Activated naive CD4-positive, alpha-beta T cell treated with anti-CD3 and anti-CD28 coated beads, Interleukin-2, amount 50 U/mL, for 24 hours (primary cell): Measurements from ENCODE around the gene DDX56.
A peak's percentile ranks its signal among the peaks of the same experiment; 100 is the strongest.

Source experiments
- H3K27ac Mint-ChIP-seq: one replicate; pipeline ENCODE4 v1.8.0; 2021; ENCODE audit warnings: mild to moderate bottlenecking, mixed read lengths
- H3K27me3 Mint-ChIP-seq: one replicate; pipeline ENCODE4 v1.8.0; 2021; ENCODE audit warnings: mixed read lengths
- H3K36me3 Mint-ChIP-seq: one replicate; pipeline ENCODE4 v1.8.0; 2021; ENCODE audit warnings: mixed read lengths
- H3K4me1 Mint-ChIP-seq: one replicate; pipeline ENCODE4 v1.8.0; 2021; ENCODE audit warnings: mixed read lengths
- H3K4me3 Mint-ChIP-seq: one replicate; pipeline ENCODE4 v1.8.0; 2021; ENCODE audit warnings: mild to moderate bottlenecking, mixed read lengths
- H3K9me3 Mint-ChIP-seq: one replicate; pipeline ENCODE4 v1.8.0; 2021; ENCODE audit warnings: mixed read lengths

DDX56 gene, protein sequence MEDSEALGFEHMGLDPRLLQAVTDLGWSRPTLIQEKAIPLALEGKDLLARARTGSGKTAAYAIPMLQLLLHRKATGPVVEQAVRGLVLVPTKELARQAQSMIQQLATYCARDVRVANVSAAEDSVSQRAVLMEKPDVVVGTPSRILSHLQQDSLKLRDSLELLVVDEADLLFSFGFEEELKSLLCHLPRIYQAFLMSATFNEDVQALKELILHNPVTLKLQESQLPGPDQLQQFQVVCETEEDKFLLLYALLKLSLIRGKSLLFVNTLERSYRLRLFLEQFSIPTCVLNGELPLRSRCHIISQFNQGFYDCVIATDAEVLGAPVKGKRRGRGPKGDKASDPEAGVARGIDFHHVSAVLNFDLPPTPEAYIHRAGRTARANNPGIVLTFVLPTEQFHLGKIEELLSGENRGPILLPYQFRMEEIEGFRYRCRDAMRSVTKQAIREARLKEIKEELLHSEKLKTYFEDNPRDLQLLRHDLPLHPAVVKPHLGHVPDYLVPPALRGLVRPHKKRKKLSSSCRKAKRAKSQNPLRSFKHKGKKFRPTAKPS

GRCh38 chr7:44573464-44574286, at the start of gene DDX56:
Gene DDX56 (minus strand): TSS chr7:44573908. CDS start chr7:44573895, 13 bp downstream.
- Mint-ChIP-seq H3K4me1 (peaks cover 40% of the 10 kb centered on the region), H3K9me3 (no peaks in the 10 kb centered on the region), H3K4me3 (peak within 1 kb of the TSS; percentile 98), H3K27ac (peak within 1 kb of the TSS; percentile 96), H3K27me3 (no peaks in the 10 kb centered on the region), H3K36me3 (peaks cover 16% of the 10 kb centered on the region)

DNA sequence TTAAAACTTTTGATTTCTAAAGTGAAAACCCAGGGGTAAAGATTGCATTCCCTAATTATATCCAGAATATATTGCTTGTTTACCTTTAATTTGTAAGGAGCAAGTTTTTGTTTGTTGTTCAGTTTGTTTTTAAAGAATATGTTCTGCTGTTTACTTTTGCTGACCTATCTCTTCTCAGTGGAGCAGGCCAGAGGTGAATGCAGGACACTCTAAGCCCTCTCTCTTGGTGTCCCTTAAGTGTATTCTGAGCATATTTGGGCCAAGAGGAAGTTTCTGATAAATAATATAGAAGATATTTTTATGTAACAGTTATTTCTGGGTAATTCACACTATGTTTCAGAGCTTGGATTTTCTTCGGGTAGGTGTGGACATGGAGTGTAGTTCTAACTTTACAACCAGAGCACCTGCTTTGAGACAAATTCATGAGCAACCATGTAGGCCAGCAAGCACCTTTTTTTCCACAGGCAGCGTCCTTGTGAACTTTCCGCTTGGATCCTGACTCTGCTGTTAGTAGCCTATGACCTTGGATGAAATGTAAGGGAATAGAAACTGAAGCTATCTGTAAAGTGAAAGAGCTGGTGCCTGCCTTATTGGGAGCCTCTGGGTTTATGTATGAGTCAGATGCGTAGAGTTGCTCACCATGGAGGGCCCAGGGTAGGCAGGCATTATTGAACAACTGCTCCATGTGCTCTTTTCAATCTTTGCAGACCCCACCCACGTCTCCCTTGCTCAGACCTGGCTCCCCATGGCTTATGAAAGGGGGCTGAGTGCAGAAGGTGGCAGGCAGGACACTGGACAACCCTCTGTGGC, 48.8 kb upstream of the DDX56 start:
- H3K4me1 Mint-ChIP-seq: peaks cover 69% of the 10 kb centered on the region
- no peaks in the 10 kb centered on the region for H3K27me3 Mint-ChIP-seq
- peak overlapping the region; percentile 88 for H3K27ac Mint-ChIP-seq
- H3K4me3 Mint-ChIP-seq: no peak overlapping the region
- no peaks in the 10 kb centered on the region for H3K36me3 Mint-ChIP-seq
- no peaks in the 10 kb centered on the region for H3K9me3 Mint-ChIP-seq

DNA sequence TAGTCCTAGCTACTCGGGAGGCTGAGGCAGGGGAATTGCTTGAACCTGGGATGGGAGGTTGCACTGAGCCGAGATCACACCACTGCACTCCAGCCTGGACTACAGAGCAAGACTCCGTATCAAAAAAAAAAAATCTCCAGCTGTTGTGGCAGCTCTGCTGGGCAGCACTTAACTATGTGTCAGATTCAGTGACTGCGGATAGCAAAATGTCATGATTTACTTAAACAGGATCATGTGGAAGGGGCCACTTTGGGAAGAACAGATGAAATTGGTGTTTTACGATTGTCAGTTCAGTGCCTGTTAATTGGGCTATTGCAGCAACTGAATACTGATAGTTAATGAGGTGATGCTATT, 48.0 kb upstream of the DDX56 start:
- Mint-ChIP-seq H3K4me1 (peaks cover 77% of the 10 kb centered on the region), H3K36me3 (peaks cover 2% of the 10 kb centered on the region), H3K27me3 (no peaks in the 10 kb centered on the region), H3K27ac (peak overlapping the region; percentile 51), H3K9me3 (no peaks in the 10 kb centered on the region), H3K4me3 (no peak overlapping the region)

- H3K4me1 Mint-ChIP-seq: peaks cover 78% of the 10 kb centered on the region
- H3K27me3 Mint-ChIP-seq: no peaks in the 10 kb centered on the region
- H3K36me3 Mint-ChIP-seq: peaks cover 2% of the 10 kb centered on the region
- no peak overlapping the region for H3K4me3 Mint-ChIP-seq
- H3K27ac Mint-ChIP-seq: peak overlapping the region; percentile 35
- H3K9me3 Mint-ChIP-seq: no peaks in the 10 kb centered on the region
These were observed 47.5 kb upstream of the DDX56 start for GRCh38 chr7:44621034-44621749.

DNA sequence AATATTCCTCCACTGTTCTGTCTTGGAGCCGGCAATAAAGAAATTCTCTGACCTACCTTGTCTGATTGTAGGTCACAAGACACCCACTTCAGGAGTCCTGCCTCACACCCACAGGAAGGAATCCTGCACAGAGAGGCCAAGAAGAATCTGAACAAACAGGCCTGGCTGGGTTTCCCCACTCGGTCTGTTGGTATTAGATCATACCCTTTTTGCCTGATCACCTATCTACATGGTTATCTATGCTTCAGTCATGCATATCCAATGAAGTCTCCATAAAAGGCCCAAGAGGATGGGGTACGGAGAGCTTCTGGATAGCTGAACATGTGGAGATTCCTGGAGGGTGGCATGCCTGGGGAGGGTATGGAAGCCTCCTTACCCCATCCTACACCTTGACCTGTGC, 45.0 kb upstream of the DDX56 start:
- H3K27me3 Mint-ChIP-seq: no peaks in the 10 kb centered on the region
- H3K4me3 Mint-ChIP-seq: peak overlapping the region; percentile 11
- no peaks in the 10 kb centered on the region for H3K9me3 Mint-ChIP-seq
- H3K36me3 Mint-ChIP-seq: peaks cover 7% of the 10 kb centered on the region
- peak overlapping the region; percentile 90 for H3K27ac Mint-ChIP-seq
- H3K4me1 Mint-ChIP-seq: peaks cover 87% of the 10 kb centered on the region

- Mint-ChIP-seq H3K36me3 (peaks cover 7% of the 10 kb centered on the region), H3K4me1 (peaks cover 83% of the 10 kb centered on the region), H3K27ac (peak overlapping the region; percentile 96), H3K27me3 (no peaks in the 10 kb centered on the region), H3K4me3 (peak overlapping the region; percentile 62), H3K9me3 (no peaks in the 10 kb centered on the region)
These were observed 44.3 kb upstream of the DDX56 start for GRCh38 chr7:44618045-44618444.

- Mint-ChIP-seq H3K4me3 (peak overlapping the region; percentile 66), H3K27me3 (no peaks in the 10 kb centered on the region), H3K4me1 (peaks cover 77% of the 10 kb centered on the region), H3K9me3 (no peaks in the 10 kb centered on the region), H3K27ac (peak overlapping the region; percentile 96), H3K36me3 (peaks cover 7% of the 10 kb centered on the region)
These were observed 43.6 kb upstream of the DDX56 start for GRCh38 chr7:44617225-44617890.

DNA sequence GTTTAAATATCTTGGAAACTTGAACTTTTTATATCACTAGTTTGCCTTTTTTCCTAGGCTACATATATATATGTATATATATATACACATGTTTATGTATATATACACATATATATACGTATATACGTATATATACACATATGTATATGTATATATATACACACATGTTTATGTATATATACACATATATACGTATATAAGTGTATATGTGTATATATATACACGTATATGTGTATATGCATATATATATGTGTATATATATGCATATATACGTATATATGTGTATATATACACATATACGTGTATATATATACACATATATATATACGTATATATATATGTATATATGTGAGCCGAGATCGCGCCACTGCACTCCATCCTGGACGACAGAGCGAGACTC, 42.8 kb upstream of the DDX56 start:
- peaks cover 74% of the 10 kb centered on the region for H3K4me1 Mint-ChIP-seq
- peaks cover 7% of the 10 kb centered on the region for H3K36me3 Mint-ChIP-seq
- no peaks in the 10 kb centered on the region for H3K27me3 Mint-ChIP-seq
- no peaks in the 10 kb centered on the region for H3K9me3 Mint-ChIP-seq
- no peak overlapping the region for H3K27ac Mint-ChIP-seq
- H3K4me3 Mint-ChIP-seq: no peak overlapping the region

GRCh38 chr7:44615793-44616192, 42.1 kb upstream of the DDX56 start:
- Mint-ChIP-seq H3K9me3 (no peaks in the 10 kb centered on the region), H3K27ac (no peak overlapping the region), H3K27me3 (no peaks in the 10 kb centered on the region), H3K4me1 (peaks cover 67% of the 10 kb centered on the region), H3K36me3 (peaks cover 7% of the 10 kb centered on the region), H3K4me3 (no peak overlapping the region)

GRCh38 chr7:44615149-44615611, 41.5 kb upstream of the DDX56 start:
- H3K27ac Mint-ChIP-seq: peak overlapping the region; percentile 71
- no peaks in the 10 kb centered on the region for H3K27me3 Mint-ChIP-seq
- H3K36me3 Mint-ChIP-seq: peaks cover 7% of the 10 kb centered on the region
- H3K9me3 Mint-ChIP-seq: no peaks in the 10 kb centered on the region
- H3K4me3 Mint-ChIP-seq: peak overlapping the region; percentile 21
- H3K4me1 Mint-ChIP-seq: peaks cover 67% of the 10 kb centered on the region

DNA sequence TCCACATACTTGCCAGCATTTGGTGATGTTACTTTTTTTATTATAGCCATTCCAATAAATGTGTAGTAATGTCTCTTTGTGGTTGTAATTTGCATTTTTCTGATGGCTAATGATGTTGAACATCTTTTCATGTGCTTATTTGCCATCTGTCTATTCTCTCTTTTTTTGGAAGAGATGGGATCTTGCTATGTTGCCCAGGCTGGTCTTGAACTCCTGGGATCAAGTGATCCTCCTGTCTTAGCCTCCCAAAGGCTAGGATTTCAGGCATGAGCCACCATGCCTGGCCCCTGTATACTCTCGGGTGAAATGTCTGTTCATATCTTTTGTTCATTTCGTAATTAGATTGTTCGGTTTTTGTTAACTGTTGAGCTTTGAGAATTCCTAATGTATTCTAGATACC, 36.1 kb upstream of the DDX56 start:
- Mint-ChIP-seq H3K27ac (no peak overlapping the region), H3K4me3 (no peak overlapping the region), H3K36me3 (peaks cover 7% of the 10 kb centered on the region), H3K27me3 (no peaks in the 10 kb centered on the region), H3K9me3 (no peaks in the 10 kb centered on the region), H3K4me1 (peaks cover 54% of the 10 kb centered on the region)

GRCh38 chr7:44608916-44609648, 35.4 kb upstream of the DDX56 start:
- H3K4me1 Mint-ChIP-seq: peaks cover 46% of the 10 kb centered on the region

DNA sequence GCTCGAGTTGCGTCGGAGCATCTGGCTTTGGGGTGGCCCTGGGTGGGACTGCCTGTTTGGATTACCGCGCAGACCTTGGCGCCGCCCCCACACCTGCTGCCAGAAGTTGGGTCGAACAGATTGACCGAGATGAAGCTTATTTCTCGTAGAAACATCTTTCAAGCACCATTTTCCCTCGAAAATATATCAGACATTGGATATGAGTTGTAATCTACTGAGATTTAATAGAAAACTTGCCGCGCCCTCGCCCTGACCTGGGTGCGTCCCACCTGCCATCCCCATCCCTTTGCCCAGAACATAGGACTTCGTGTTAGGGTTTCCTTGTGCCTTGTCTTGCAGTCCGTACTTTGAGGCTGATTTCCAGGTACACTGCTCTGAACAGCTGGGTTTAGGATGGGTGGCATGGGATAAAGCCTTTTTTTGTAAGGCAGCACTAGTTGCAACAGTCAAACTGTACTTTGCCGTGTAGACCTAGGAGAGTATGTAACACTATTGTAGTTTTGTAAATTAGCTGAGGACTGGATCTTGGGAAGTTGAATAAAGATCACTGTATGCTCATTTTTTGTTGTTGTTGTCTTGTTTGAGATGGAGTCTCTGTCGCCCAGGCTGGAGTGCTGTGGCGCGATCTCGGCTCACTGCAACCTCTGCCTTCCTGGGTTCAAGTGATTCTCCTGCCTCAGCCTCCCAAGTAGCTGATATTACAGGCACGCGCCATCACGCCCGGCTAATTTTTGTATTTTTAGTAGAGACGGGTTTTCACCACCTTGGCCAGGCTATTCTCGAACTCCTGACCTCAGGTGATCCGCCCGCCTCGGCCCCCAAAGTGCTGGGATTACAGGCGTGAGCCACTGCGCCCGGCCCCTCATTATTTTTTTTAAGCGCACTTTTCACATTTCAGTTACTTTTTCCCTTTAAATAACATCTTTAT, 33.7 kb upstream of the DDX56 start:
- H3K4me3 Mint-ChIP-seq: peak overlapping the region; percentile 98
- peak overlapping the region; percentile 99 for H3K27ac Mint-ChIP-seq
- no peaks in the 10 kb centered on the region for H3K27me3 Mint-ChIP-seq
- peaks cover 3% of the 10 kb centered on the region for H3K36me3 Mint-ChIP-seq
- H3K4me1 Mint-ChIP-seq: peaks cover 42% of the 10 kb centered on the region
- no peaks in the 10 kb centered on the region for H3K9me3 Mint-ChIP-seq

More at GRCh38 chr7:44608916-44609648, 35.4 kb upstream of the DDX56 start:
- peaks cover 3% of the 10 kb centered on the region for H3K36me3 Mint-ChIP-seq
- no peak overlapping the region for H3K27ac Mint-ChIP-seq
- H3K9me3 Mint-ChIP-seq: no peaks in the 10 kb centered on the region
- no peaks in the 10 kb centered on the region for H3K27me3 Mint-ChIP-seq
- peak overlapping the region; percentile 36 for H3K4me3 Mint-ChIP-seq
